ENCODE results near the gene NAT8L. TPM values are rescaled to one million over a fixed set of nuclear protein-coding genes. Genes with fewer than 3 reads are reported as not detected.

Gene NAT8L
- total and polyA plus RNA-seq, 2 of the 13 experiments (the other 11 are each of a cell fraction or from before 2014, with no cell fraction given), result 2.2 to 3.3 TPM

GRCh38 chr4:2071912-2072867, 13.1 kb downstream of the NAT8L start (continued):
- TF ChIP-seq ZFX (CRISPR knock-in tag; IDR thresholded peaks at IDR 0.05; ENCODE audit: low read depth) (0 out of 2 replicates have a peak, but pooled peaks have one; percentile 11), MEIS2 (CRISPR knock-in tag; IDR thresholded peaks at IDR 0.05) (no peak; the same call in 1 of the 2 replicates), ZNF235 (CRISPR knock-in tag; IDR thresholded peaks at IDR 0.05; ENCODE audit: borderline replicate concordance) (0 out of 2 replicates have a peak, but pooled peaks have one; percentile 43), ZNF644 (CRISPR knock-in tag; IDR thresholded peaks at IDR 0.05; ENCODE audit: low read depth) (0 out of 2 replicates have a peak, but pooled peaks have one; percentile 39), ARID5B (CRISPR knock-in tag; IDR thresholded peaks at IDR 0.05) (peak; percentile 15; the same call in 1 of the 2 replicates), NCOR1 (IDR thresholded peaks at IDR 0.05; ENCODE audit: borderline replicate concordance, low read length) (peak; percentile 30; the same call in 1 of the 2 replicates), NRL (CRISPR knock-in tag; IDR thresholded peaks at IDR 0.05; ENCODE audit: borderline replicate concordance) (peak; percentile 63; the same call in 1 of the 2 replicates), TAF1 (CRISPR knock-in tag; IDR thresholded peaks at IDR 0.05) (0 out of 2 replicates have a peak, but pooled peaks have one; percentile 20), ZFP91 (CRISPR knock-in tag; IDR thresholded peaks at IDR 0.05; ENCODE audit: borderline replicate concordance) (peak; percentile 45; the same call in 1 of the 2 replicates), ZNF407 (CRISPR knock-in tag; IDR thresholded peaks at IDR 0.05; ENCODE audit: not compliant biosample characterization) (no peak), TMF1 (CRISPR knock-in tag; IDR thresholded peaks at IDR 0.05; ENCODE audit: low read depth) (0 out of 2 replicates have a peak, but pooled peaks have one; percentile 42), CAMTA2 (CRISPR knock-in tag; IDR thresholded peaks at IDR 0.05; ENCODE audit: borderline replicate concordance) (peak; percentile 39; the same call in 1 of the 2 replicates), MIER2 (CRISPR knock-in tag; IDR thresholded peaks at IDR 0.05) (0 out of 2 replicates have a peak, but pooled peaks have one; percentile 7)
